CD14-positive monocyte (primary cell): Measurements from ENCODE around the gene BYSL. TPM values are rescaled to one million over a fixed set of nuclear protein-coding genes. Genes with fewer than 3 reads are reported as not detected.

Experiments used
- DNase-seq, 3 donors: peaks; one replicate each; pipeline ENCODE4 v3.0.0-alpha.2; 2011 to 2022
- H2AFZ ChIP-seq: 2 replicates; pipeline ENCODE4 v1.6.0; 2012; ENCODE audit warnings: mild to moderate bottlenecking, low read depth, low read length, inconsistent platforms; ENCODE audit not compliant: insufficient read depth, poor library complexity, severe bottlenecking
- H3K27ac ChIP-seq, 2 donors: 1 replicate in 1 of 2; 2 replicates in 1 of 2; pipeline ENCODE4 v1.5.1; 2012 to 2013; ENCODE audit warnings: low read length in 2 of 2, control low read depth in 1 of 2, inconsistent platforms in 1 of 2, low read depth in 1 of 2, mild to moderate bottlenecking in 1 of 2
- H3K27me3 ChIP-seq, 2 donors: one replicate each; pipeline versions ENCODE4 v1.6.0 to v1.6.1; 2011 to 2013; ENCODE audit warnings: low read length in 2 of 2; ENCODE audit not compliant: control insufficient read depth in 2 of 2, insufficient read depth in 2 of 2
- H3K36me3 ChIP-seq, 2 donors: replicated peaks in 1 of 2; 1 replicate in 1 of 2; 2 replicates in 1 of 2; pipeline versions ENCODE4 v1.5.1 to v1.6.1; 2012 to 2013; ENCODE audit warnings: low read length in 2 of 2, control low read depth in 1 of 2, inconsistent platforms in 1 of 2, mild to moderate bottlenecking in 1 of 2; ENCODE audit not compliant: insufficient read depth in 2 of 2, control insufficient read depth in 1 of 2
- H3K4me1 ChIP-seq, 2 donors: 1 replicate in 1 of 2; 2 replicates in 1 of 2; pipeline versions ENCODE4 v1.5.1 to v1.6.1; 2012 to 2013; ENCODE audit warnings: low read length in 2 of 2, control low read depth in 1 of 2, inconsistent platforms in 1 of 2, mild to moderate bottlenecking in 1 of 2, moderate library complexity in 1 of 2; ENCODE audit not compliant: insufficient read depth in 2 of 2, control insufficient read depth in 1 of 2
- H3K4me2 ChIP-seq: replicated peaks from 2 replicates; pipeline ENCODE3; 2012; ENCODE audit warnings: low read length, moderate library complexity, mild to moderate bottlenecking; ENCODE audit not compliant: poor library complexity, severe bottlenecking; ENCODE audit errors: extremely low read depth
- H3K4me3 ChIP-seq, 3 experiments: fragments of 200-600 bp in 1 of 3; sonication (generic) in 1 of 3; replicated peaks in 1 of 3; 1 replicate in 2 of 3; 2 replicates in 1 of 3; pipeline ENCODE4 v1.5.1; 2011 to 2013; ENCODE audit warnings: low read length in 3 of 3, mild to moderate bottlenecking in 3 of 3, control low read depth in 2 of 3, low read depth in 2 of 3, inconsistent platforms in 1 of 3, moderate library complexity in 1 of 3
- H3K79me2 ChIP-seq: 2 replicates; pipeline ENCODE4 v1.6.0; 2012; ENCODE audit warnings: mild to moderate bottlenecking, control low read depth, inconsistent platforms, low read length, moderate library complexity; ENCODE audit not compliant: insufficient read depth
- H3K9ac ChIP-seq: 2 replicates; pipeline ENCODE4 v1.6.0; 2017; ENCODE audit warnings: low read length, mild to moderate bottlenecking; ENCODE audit not compliant: insufficient read depth, poor library complexity, severe bottlenecking
- H3K9me3 ChIP-seq, 2 donors: replicated peaks in 1 of 2; 1 replicate in 1 of 2; 2 replicates in 1 of 2; pipeline versions ENCODE4 v1.5.1 to v1.6.1; 2012 to 2013; ENCODE audit warnings: low read length in 2 of 2, control low read depth in 1 of 2; ENCODE audit not compliant: control insufficient read depth in 1 of 2, insufficient read depth in 1 of 2
- H4K20me1 ChIP-seq: 2 replicates; pipeline ENCODE4 v1.6.0; 2012; ENCODE audit warnings: mild to moderate bottlenecking, low read length, control low read depth, moderate library complexity; ENCODE audit not compliant: insufficient read depth
- H3K27ac Mint-ChIP-seq, 7 donors: one replicate each; pipeline ENCODE4 v1.8.0; 2020; ENCODE audit warnings: mild to moderate bottlenecking in 7 of 7, mixed read lengths in 7 of 7, moderate library complexity in 6 of 7, inconsistent platforms in 2 of 7
- H3K27me3 Mint-ChIP-seq, 3 donors: one replicate each; pipeline ENCODE4 v1.8.0; 2021 to 2022; ENCODE audit warnings: low read depth in 3 of 3, mild to moderate bottlenecking in 3 of 3, mixed read lengths in 3 of 3, moderate library complexity in 3 of 3, inconsistent platforms in 1 of 3
- H3K36me3 Mint-ChIP-seq, 2 donors: one replicate each; pipeline ENCODE4 v1.8.0; 2020; ENCODE audit warnings: mixed read lengths in 2 of 2, inconsistent platforms in 1 of 2, mild to moderate bottlenecking in 1 of 2
- H3K4me1 Mint-ChIP-seq: one replicate; pipeline ENCODE4 v1.8.0; 2020; ENCODE audit warnings: mild to moderate bottlenecking, mixed read lengths
- H3K4me3 Mint-ChIP-seq, 2 donors: one replicate each; pipeline ENCODE4 v1.8.0; 2020; ENCODE audit warnings: mild to moderate bottlenecking in 2 of 2, mixed read lengths in 2 of 2, moderate library complexity in 1 of 2
- H3K9me3 Mint-ChIP-seq, 7 donors: one replicate each; pipeline ENCODE4 v1.8.0; 2020 to 2022; ENCODE audit warnings: mixed read lengths in 7 of 7, mild to moderate bottlenecking in 6 of 7, moderate library complexity in 6 of 7, inconsistent platforms in 2 of 7
- WGBS: methylation state at CpG from one replicate; pipeline ENCODE4 v1.1.5; 2013; ENCODE audit warnings: missing lambda C conversion rate; ENCODE audit not compliant: insufficient coverage; 5-methylcytosine and 5-hydroxymethylcytosine counted together
- intact Hi-C, 2 donors: fragments of 100-400 bp; cut with micrococcal nuclease; formaldehyde crosslinking; loops; one replicate each; pipeline versions ENCODE4 v1.15.0 to v1.15.1; 2023
- polyA plus RNA-seq, 3 donors: library from polyadenylated mRNA; depleted of rRNA in 1 of 3; unstranded in 2 of 3; stranded (reverse) in 1 of 3; fragments of 300-500 nt in 2 of 3; fragments of >200 nt in 1 of 3; fragmentation: Illumina TruSeq in 2 of 3; gene quantifications; 1 replicate in 2 of 3; 2 replicates in 1 of 3; pipeline ENCODE4 v1.2.3, GENCODE V29; 2012 to 2021
- TF ChIP-seq, protein P1 (sequence below): fragments of 200-600 bp; IDR thresholded peaks from one replicate; pipeline ENCODE4 v1.8.0; 2022; ENCODE audit warnings: antibody characterized with exemption, mild to moderate bottlenecking

Gene BYSL
- polyA plus RNA-seq, 3 donors: 2.7 to 4.2 (median 3.9) TPM

DNA sequence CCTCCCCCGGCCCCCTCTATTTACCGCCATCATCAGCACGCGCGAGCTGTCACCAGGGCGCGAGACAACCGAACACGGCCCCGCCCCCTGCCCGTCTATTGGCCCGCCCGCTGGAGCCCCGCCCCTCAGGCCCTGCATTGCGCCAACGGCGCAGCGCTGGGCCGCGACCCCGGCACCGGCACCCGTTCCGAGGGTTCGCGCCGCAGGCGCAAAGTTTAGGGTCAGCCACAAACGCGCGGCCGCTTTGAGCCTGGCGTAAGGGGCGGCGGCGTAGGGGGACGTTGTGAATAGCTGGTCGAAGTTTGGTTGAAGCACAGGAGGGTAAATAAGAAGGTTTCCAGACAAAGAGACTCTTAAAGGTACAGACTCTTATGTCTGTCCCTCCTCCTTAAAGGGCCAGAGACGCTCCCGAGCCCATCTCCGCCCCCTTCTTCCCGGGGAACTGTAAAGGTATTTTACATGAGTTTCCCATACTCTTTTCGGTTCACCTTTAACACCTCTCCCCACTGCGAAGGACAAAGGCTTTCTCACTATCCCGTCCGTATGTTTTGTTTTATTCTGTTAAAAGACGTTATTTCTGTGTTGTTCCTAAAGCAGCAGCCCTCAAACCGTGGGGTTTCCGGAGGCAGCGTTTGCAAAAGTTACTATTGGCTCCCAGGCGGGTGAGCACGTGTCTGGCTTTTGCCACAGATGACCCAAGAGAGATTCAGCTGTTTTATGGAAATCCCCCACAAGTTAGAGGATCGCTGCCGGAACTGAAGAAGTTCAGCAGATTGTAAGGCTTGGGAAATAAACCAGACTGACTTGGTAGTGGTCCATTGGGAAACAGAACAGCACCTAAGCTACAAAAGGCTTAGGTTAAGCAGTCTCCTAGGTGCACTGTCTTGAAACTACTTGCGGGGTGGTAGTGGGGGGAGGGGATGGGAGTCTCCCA, 25.7 kb upstream of the BYSL start, which contains the start of gene USP49:
Gene USP49, minus strand, starts transcription at position 76 of the 934 bp plus-strand sequence. CDS start 88,392 bp downstream, outside the sequence.
- DNase-seq: peak; percentile 85 to 96 (median 86)
- H3K27me3 Mint-ChIP-seq: no peaks in the 10 kb centered on the region
- Histone ChIP-seq H3K36me3 (peaks cover 2 to 7% of the 10 kb centered on the region in 2 donors), H3K27ac (peak within 1 kb of the TSS; percentile 89 to 95), H3K27me3 (peaks cover 2 to 5% of the 10 kb centered on the region in 2 donors), H3K4me3 (peak within 1 kb of the TSS; percentile 85 to 95 (median 87)), H3K79me2 (no peaks in the 10 kb centered on the region), H2AFZ (peak within 1 kb of the TSS; percentile 86), H4K20me1 (no peaks in the 10 kb centered on the region), H3K4me2 (peak within 1 kb of the TSS; percentile 84), H3K4me1 (peaks cover 18 to 24% of the 10 kb centered on the region in 2 donors), H3K9ac (peak within 1 kb of the TSS; percentile 84), H3K9me3 (no peaks in the 10 kb centered on the region)
- H3K9me3 Mint-ChIP-seq: no peaks in the 10 kb centered on the region
- peaks cover 3% of the 10 kb centered on the region in 2 donors for H3K36me3 Mint-ChIP-seq
- 0% methylated on average over 35 of the region's 55 CpGs for WGBS
- peak within 1 kb of the TSS in 6 of 7 donors; percentile 90 to 97 (median 94) for H3K27ac Mint-ChIP-seq
- TF ChIP-seq, protein P1, sequence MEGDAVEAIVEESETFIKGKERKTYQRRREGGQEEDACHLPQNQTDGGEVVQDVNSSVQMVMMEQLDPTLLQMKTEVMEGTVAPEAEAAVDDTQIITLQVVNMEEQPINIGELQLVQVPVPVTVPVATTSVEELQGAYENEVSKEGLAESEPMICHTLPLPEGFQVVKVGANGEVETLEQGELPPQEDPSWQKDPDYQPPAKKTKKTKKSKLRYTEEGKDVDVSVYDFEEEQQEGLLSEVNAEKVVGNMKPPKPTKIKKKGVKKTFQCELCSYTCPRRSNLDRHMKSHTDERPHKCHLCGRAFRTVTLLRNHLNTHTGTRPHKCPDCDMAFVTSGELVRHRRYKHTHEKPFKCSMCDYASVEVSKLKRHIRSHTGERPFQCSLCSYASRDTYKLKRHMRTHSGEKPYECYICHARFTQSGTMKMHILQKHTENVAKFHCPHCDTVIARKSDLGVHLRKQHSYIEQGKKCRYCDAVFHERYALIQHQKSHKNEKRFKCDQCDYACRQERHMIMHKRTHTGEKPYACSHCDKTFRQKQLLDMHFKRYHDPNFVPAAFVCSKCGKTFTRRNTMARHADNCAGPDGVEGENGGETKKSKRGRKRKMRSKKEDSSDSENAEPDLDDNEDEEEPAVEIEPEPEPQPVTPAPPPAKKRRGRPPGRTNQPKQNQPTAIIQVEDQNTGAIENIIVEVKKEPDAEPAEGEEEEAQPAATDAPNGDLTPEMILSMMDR: no peak
- intact Hi-C loops: loop anchor here (5.0 to 10.0 kb wide), 3 partner anchors 108 to 171 kb away; partner anchors contain the start of genes TOMM6 (in 2 of the 2) and PRICKLE4 (in 1 of the 2)
- peak within 1 kb of the TSS in 1 of 2 donors; percentile 94 for H3K4me3 Mint-ChIP-seq
- peaks cover 13% of the 10 kb centered on the region for H3K4me1 Mint-ChIP-seq

DNA sequence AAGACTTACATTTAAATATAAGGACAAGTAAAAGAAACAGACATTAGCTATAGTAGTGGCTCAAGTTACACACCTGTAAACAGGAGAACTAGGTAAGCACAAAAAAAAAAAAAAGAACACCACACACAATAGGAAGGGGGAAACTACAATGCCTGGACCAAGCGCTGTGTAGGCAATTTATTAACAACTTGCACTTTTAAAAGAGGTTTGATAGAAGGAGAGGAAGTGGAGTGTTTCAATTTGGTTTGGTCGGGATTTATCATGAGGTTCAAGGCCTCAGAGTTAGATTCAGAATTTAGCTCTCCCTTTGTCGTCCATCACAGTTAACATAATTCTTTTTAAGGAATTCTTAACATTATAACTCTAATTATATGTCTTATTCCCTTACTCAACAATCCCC, 25.0 kb upstream of the BYSL start:
- Histone ChIP-seq H3K36me3 (peaks cover 2 to 9% of the 10 kb centered on the region in 2 donors), H3K9ac (no peak overlapping the region), H4K20me1 (no peaks in the 10 kb centered on the region), H2AFZ (peak overlapping the region; percentile 86), H3K27ac (peak overlapping the region; percentile 89 to 95), H3K4me1 (peaks cover 18 to 24% of the 10 kb centered on the region in 2 donors), H3K9me3 (no peaks in the 10 kb centered on the region), H3K4me2 (peak overlapping the region; percentile 84), H3K4me3 (peak overlapping the region; percentile 85 to 95 (median 87)), H3K79me2 (no peaks in the 10 kb centered on the region), H3K27me3 (peaks cover 2 to 5% of the 10 kb centered on the region in 2 donors)
- Mint-ChIP-seq H3K27ac (peak overlapping the region in 6 of 7 donors; percentile 90 to 97 (median 94)), H3K9me3 (no peaks in the 10 kb centered on the region), H3K36me3 (peaks cover 6 to 9% of the 10 kb centered on the region in 2 donors), H3K4me3 (peak overlapping the region in 1 of 2 donors; percentile 94), H3K27me3 (no peaks in the 10 kb centered on the region), H3K4me1 (peaks cover 20% of the 10 kb centered on the region)
- WGBS: no CpG with 5 or more reads among the region's 3 CpGs
- intact Hi-C loops: loop anchor here (5.0 to 10.0 kb wide), 3 partner anchors 109 to 171 kb away; partner anchors contain the start of genes TOMM6 (in 2 of the 2) and PRICKLE4 (in 1 of the 2)
- peak in 1 of 3 donors; percentile 22 for DNase-seq
- TF ChIP-seq, protein P1: no peak
